Stimulated activated CD4-positive, alpha-beta T cell treated with anti-CD3 and anti-CD28 coated beads, Interleukin-2, amount 100 ng/mL, for 48 hours (primary cell): ENCODE results near the gene BNC2.

Experiments used
- DNase-seq, 2 donors: peaks; one replicate each; pipeline ENCODE4 v3.0.0-alpha.2; 2020

The BNC2 gene

GRCh38 chr9:16396389-16396788 lies 474.1 kb downstream of the BNC2 start:
- no peak for DNase-seq

DNA sequence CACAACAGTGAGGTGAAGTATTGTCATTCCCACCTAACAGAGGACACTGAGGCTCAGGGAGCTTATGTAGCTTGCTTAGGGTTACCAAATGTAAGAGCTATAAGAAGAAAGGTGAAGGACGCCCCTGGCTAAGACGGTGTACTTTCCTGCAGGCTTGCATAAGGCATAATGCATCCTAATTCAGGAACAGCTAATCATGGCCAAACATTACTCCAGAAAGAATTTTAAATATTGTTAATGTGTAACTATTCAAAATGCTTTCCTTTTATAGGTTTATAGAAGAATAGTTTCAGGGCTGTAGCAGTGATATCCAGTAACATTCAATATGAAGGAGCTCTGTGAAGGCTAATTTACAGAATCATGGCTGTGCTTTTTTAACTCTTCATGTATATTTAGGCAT lies 479.1 kb downstream of the BNC2 start:
- no peak for DNase-seq

DNA sequence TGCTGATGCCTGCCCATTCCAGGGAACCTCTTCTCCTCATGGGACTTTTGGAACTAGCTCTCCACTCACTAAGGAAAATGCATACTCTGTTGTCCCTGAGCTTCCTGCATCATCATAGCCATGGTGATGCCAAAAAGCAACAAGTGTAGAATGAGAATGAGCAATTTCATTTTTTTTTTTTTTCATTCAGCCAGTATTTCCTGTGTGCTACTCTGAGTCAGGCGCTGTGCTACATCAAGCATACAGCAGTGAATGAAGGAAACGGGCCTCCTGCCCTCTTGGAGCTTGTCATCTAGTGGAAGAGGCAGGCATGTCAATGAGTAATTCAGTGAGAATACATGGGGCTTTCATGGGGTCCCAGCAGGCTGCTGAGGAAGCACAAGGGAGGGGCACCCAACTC lies 483.1 kb downstream of the BNC2 start:
- DNase-seq, result no peak

DNA sequence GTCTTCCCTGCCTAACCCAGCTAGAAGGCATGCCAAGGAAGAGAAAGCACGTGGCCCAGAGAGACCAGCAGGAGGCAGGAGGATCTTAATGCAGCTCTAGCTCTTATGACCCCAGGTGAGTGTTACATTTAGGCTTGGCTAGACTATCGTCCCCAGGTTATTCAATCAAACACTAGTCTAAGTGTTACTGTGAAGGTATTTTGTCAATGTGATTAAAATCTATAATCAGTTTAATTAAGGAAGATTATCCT lies 483.7 kb downstream of the BNC2 start:
- DNase-seq, result no peak

GRCh38 chr9:16386007-16386826 lies 484.3 kb downstream of the BNC2 start:
- DNase-seq, result no peak

- DNase-seq, result no peak
Measured at GRCh38 chr9:16385590-16385989, 484.9 kb downstream of the BNC2 start.

GRCh38 chr9:16384993-16385392 lies 485.5 kb downstream of the BNC2 start:
- no peak for DNase-seq

DNA sequence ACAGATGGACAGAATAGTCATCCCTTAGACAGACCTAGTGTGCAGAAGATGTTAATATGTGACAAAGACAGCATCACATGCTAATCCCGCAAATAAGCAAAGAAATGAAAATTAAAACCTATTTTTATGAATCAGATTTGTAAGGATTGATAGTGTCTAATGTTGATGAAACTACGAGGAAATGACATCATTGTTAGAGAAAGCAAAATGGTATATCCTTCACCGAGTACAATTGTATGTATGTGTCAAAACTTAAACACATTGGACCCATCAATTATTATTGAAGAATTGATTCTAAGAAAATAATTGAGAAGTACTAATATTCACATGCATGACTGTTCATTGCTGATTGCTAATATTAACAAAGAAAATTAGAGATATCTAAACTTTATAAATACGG lies 493.2 kb downstream of the BNC2 start:
- no peak for DNase-seq

DNA sequence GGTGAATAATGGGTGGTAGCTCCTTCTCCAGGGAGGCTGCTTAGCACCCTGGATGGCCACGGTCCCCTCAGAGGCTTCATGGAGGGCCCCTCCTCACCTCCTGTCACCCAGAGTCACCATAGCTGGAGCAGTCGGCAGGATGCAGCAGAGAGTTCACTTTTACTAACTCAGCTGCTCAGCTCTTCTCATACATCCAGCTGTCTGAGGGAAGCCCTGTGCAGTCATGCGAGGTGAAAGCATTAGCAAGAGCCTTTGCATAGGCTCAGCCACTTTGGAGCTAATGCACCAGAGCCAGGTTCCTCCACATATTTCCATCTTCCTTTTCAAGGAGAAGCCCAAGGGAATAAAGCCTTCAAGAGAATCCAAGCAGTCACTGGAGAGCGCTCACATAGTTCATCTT lies 499.2 kb downstream of the BNC2 start:
- no peak for DNase-seq

DNA sequence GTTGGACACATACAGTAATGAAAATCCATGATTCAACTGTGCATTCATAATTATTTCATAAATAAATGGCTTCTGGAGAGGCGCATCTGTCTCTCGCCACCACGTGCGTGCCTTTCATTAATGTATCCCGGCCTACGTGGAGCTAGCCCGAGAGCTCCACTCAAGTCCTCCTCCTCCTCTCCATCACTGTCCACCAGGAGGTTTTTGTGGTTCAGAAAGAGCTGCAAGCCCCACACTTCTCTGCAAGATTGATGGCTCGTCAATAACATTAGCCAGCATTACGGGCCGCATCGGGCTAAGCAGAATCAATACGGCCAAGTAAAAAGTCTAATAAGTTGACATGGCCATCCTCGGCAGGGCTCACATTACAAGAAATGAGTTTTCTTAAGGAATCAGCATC lies 499.8 kb downstream of the BNC2 start:
- DNase-seq, result no peak

GRCh38 chr9:16369427-16369826 lies 501.0 kb downstream of the BNC2 start:
- no peak for DNase-seq

DNA sequence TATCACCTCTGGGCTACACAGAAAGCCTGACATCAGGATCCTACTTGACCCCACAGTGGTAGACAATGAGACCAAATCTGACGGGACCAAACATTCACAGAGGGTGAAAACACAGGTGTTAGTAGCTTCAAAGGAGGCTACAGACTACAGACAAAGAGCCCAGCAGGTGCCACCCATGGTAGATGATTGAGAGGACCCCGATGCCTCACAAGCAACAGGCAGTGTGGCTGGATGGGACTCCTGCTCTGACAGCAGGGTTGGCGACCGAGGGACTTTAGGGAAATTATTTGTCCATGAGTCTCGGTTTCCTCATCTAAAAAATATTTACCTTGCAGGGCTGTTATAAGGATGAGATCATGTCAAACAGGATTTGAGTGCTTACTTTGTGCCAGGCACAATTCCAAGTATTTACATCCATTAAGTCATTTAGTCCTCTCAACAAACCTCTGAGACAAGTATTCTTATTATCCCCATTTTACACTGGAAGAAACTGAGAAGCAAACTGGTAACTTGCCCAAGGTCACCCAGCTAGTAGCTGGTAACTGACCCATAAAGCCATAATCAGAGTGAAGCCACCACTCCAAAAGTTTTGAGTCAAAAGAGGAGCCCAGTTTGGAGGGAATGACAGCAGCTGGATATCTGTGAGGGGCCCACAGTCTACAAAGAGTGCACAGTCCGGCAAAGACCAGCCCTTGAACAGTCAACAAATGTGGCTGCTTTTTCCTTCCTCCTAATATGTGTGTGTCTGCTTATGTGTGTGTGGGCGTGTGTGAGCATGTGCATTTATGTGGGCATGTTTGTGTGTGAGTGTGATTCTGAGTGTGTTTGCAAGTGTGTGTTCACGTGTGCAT lies 502.0 kb downstream of the BNC2 start:
- DNase-seq, result no peak

- no peak for DNase-seq
Measured at GRCh38 chr9:16367605-16368231, 502.8 kb downstream of the BNC2 start.

- DNase-seq, result no peak
Measured at GRCh38 chr9:16364347-16364746, 506.1 kb downstream of the BNC2 start.

- DNase-seq, result no peak
Measured at GRCh38 chr9:16363916-16364315, 506.6 kb downstream of the BNC2 start.

DNA sequence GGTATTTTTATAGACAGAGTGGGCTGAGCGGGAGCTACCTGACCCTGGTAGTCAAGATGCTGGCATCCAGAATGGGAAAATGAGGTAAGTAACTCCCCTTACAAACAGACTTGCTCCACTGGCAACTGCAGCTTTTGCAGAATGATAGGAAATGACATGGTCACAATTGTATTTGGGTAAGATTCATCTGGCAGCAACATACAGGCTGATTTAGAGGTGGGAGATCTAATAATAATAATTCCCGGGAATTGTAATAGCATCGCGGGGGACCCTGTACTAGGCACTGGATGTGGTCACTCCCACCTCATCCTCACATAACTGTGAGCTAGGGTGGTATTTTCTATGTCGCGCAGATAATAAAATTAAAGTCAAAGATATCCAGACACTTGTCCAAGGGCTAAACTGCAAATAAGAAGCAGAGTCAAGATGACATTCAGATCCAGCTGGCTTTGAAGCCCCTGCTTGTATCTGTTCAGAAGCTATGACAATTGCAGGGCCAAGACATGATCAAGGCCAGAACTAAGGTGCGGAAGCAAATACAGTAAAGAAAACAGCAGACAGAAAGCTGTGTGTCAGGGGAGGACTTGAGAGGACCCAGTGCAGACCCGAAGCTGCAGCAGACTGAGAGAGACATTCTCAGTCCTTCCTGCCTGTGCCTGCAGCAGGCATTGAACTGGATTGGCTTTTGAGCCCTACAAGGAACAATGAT lies 507.2 kb downstream of the BNC2 start:
- no peak for DNase-seq

GRCh38 chr9:16361939-16362338 lies 508.5 kb downstream of the BNC2 start:
- DNase-seq, result no peak

- DNase-seq, result no peak
Measured at GRCh38 chr9:16361118-16361517, 509.4 kb downstream of the BNC2 start.

GRCh38 chr9:16360247-16360646 lies 510.2 kb downstream of the BNC2 start:
- no peak for DNase-seq
